GM12875 (cell line): ENCODE measurements around the gene ATP8A2.

Source experiments
- H3K4me3 ChIP-seq: one replicate; pipeline ENCODE4 v1.5.1; 2011; ENCODE audit warnings: low read depth, low read length, control low read depth
- TF ChIP-seq, protein P1 (sequence below): IDR thresholded peaks from 2 replicates; pipeline ENCODE4 v1.5.1; 2011; ENCODE audit warnings: low read depth, mild to moderate bottlenecking, control low read depth, inconsistent platforms, low read length, moderate library complexity, borderline replicate concordance; ENCODE audit not compliant: insufficient read depth

ATP8A2 gene

DNA sequence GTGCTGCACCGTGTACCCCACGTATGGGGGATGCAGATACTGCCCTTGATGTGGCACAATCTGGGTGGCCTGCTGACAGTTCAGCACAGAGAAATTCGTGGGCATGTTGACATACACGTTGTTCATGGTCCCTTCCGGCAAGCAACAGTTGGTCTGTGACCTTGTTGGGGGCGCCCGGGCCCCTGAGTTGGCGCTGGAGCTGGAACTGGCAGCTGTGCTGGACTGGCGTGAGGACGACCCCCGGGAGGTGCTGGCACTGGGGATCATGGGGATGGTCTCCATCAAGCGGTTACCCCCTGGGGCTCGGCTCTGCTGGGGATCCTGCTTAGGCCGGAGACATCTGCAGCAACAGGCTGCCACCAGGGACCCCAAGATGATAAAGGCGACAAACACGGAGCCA lies 674.9 kb downstream of the ATP8A2 start:
- TF ChIP-seq, protein P1, sequence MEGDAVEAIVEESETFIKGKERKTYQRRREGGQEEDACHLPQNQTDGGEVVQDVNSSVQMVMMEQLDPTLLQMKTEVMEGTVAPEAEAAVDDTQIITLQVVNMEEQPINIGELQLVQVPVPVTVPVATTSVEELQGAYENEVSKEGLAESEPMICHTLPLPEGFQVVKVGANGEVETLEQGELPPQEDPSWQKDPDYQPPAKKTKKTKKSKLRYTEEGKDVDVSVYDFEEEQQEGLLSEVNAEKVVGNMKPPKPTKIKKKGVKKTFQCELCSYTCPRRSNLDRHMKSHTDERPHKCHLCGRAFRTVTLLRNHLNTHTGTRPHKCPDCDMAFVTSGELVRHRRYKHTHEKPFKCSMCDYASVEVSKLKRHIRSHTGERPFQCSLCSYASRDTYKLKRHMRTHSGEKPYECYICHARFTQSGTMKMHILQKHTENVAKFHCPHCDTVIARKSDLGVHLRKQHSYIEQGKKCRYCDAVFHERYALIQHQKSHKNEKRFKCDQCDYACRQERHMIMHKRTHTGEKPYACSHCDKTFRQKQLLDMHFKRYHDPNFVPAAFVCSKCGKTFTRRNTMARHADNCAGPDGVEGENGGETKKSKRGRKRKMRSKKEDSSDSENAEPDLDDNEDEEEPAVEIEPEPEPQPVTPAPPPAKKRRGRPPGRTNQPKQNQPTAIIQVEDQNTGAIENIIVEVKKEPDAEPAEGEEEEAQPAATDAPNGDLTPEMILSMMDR = no peak
- H3K4me3 ChIP-seq = no peak overlapping the region

DNA sequence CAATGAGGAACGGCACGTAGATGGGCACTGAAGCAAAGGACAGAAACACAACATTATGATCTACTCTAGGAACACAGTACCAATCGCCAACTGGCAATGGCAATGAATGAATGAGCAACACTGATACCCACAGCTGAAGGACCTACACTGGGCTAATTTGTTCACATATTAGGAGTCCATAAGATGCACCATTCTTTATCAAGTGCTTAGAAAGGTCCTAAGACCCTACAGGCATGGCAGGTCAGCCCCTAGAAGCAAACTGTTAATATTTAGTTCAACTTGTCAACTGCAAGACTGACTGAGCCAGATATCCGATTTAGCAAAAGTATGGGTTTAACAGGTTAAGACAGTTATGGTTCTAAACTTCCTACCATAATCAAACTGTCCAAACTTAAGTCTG lies 675.3 kb downstream of the ATP8A2 start:
- TF ChIP-seq, protein P1 = no peak
- H3K4me3 ChIP-seq = no peak overlapping the region

DNA sequence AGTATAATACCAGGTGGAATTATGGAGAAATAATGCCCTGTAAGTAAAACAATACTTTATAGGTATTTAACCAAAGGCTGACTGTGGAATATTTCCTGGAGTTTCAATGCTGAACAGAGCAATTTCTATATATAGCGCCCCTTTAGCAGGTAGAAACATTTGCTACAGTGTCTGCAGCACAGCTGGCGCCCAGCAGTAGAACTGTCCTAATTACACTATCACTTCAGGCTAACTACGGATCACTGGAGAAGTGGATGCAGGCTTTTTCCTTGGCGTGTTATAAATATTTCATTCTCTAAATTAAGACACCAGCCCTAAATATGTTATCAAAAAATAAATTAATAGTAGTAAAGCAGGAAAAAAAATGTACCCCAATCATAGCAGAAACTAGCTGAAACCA lies 677.0 kb downstream of the ATP8A2 start:
- TF ChIP-seq, protein P1 = no peak
- no peak overlapping the region for H3K4me3 ChIP-seq

DNA sequence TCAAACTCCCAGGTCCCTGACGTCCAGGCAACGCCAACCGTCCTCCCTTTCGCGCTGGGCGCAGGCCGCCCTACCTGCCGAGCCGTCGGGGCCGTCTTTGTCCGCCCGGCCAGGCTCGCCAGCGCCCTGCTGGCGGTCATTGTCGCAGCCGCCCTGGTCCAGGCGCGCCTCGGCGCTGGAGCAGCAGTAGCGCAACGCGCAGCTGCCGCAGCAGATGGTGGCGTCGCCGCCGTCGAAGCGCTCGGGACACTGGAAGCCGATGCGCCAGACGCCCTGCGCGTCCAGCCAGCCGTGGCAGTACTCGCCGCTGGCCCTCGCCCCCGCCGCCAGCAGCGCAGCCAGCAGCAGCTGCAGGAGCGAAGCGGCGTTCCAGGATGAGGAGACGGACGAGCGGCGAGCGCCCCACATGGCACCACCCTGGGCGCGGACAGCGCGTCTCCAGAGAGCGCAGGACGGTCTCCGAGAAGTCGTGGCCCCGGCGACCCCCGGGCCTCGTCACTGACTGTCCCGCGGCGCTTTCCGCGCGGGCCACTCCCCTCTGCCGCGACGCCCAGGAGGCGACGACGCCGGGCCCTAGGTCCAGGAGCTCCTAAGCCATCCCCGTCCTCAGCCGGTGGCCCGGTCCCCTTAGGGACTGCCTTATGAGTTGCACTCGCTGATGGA lies 678.9 kb downstream of the ATP8A2 start:
- TF ChIP-seq, protein P1 = no peak
- no peak overlapping the region for H3K4me3 ChIP-seq

DNA sequence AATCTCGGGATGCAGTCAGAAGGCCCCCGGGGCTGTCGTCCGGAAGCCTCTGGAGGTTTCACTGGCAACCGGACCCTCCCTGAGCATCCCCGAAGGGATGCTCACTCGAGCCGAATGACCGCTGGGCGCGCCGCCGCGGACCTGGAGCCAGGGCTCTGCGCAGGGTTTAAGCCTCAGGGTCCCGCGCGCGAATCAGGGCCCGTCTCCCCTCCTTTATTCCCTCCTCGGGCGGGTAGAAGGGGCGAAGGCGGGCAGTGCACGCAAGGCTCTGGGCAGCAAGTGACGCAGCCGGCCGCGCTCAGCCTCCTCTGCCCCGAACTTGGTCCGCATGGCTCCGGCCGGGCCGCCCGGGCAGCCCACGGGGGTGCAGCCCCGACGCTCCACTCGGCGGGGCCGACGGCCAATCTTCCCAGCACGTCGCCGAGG lies 679.5 kb downstream of the ATP8A2 start:
- no peak overlapping the region for H3K4me3 ChIP-seq
- TF ChIP-seq, protein P1 = no peak

DNA sequence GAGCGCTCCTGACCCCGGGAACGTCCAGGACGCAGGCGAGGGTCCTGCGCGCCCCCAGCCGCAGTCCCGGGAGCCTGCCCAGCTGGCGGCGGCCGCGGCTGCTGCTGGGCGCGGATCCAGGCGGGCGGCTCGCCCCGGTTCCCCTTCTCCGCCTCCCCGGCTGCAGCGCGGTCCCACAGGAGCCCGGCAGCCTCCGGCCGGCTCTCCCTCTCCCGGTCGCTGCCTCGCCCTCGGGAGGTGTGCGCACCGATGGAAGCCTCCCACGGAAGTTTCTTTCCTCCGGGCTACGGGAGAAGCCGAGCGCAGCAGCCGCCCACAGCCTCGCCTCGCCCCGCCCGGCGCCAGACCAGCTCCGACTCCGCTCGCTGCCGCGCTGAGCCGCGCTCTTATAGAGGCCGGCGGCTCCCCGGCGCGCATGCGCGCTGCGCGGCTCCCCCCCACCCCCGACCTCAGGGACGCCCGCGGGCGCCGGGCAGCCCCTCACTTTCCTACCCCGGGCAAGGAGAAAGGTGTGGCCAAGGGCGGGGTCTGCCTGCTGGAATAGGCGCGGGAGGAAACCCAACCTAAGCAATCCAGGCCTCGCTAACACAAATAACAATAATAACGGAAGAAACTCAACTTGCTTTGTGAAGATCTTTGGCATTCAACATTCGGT lies 680.0 kb downstream of the ATP8A2 start, which contains the start of gene SHISA2:
SHISA2 (minus strand) TSS at position 360 of the 655 bp plus-strand sequence. CDS start 1,041 bp downstream, outside the sequence.
- H3K4me3 ChIP-seq = no peak within 1 kb of the TSS
- TF ChIP-seq, protein P1 = no peak

DNA sequence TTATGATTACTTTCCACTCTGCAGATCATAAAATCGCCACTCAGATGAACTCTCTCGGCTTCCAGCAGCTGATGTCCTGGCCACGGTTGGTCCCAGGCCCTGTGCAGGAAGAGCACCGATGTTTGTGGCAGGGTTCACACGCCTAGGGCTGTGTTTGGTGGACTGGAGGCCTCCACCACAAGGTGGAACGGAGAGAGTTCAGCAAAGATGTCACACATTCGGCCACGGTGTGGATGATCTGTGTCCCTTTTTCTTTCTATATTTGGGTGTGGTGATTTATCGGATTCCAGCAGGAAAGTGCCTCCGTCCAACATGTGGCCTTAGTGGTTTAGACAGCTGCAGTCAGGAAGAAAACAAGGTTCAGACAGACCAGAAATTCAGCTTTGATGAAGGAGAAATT lies 680.6 kb downstream of the ATP8A2 start:
- TF ChIP-seq, protein P1 = no peak
- no peak overlapping the region for H3K4me3 ChIP-seq
